ENCODE measurements around the gene CCDC9B.

CCDC9B gene

GRCh38 chr15:40369971-40370370 is 29.2 kb upstream of the CCDC9B start:
- in situ Hi-C loops (cut with HindIII; ENCODE audit: low sequenced_read_pairs) = no loop called here
- TF ChIP-seq CTCF (IDR thresholded peaks at IDR 0.05; ENCODE audit: low read depth, low read length) = no peak
- no peak for DNase-seq (ENCODE audit: low read depth, low spot score)
- no peak overlapping the region for H3K4me3 ChIP-seq (ENCODE audit: low read depth, low read length)

- TF ChIP-seq CTCF (IDR thresholded peaks at IDR 0.05; ENCODE audit: low read depth, low read length) = no peak
- no peak for DNase-seq (ENCODE audit: low read depth, low spot score)
- in situ Hi-C loops (cut with HindIII; ENCODE audit: low sequenced_read_pairs) = no loop called here
Observed at GRCh38 chr15:40369474-40369869, 28.7 kb upstream of the CCDC9B start.

GRCh38 chr15:40368719-40369473 is 28.2 kb upstream of the CCDC9B start:
- TF ChIP-seq CTCF (IDR thresholded peaks at IDR 0.05; ENCODE audit: low read depth, low read length) = no peak
- in situ Hi-C loops (cut with HindIII; ENCODE audit: low sequenced_read_pairs) = no loop called here
- no peak overlapping the region for H3K4me3 ChIP-seq (ENCODE audit: low read depth, low read length)
- DNase-seq (ENCODE audit: low read depth, low spot score) = no peak

More at GRCh38 chr15:40369474-40369869, 28.7 kb upstream of the CCDC9B start:
- H3K4me3 ChIP-seq (ENCODE audit: low read depth, low read length) = no peak overlapping the region

- peak overlapping the region; percentile 15 for H3K4me3 ChIP-seq (ENCODE audit: low read depth, low read length)
- DNase-seq (ENCODE audit: low read depth, low spot score) = peak; percentile 82
- in situ Hi-C loops (cut with HindIII; ENCODE audit: low sequenced_read_pairs) = no loop called here
- TF ChIP-seq CTCF (IDR thresholded peaks at IDR 0.05; ENCODE audit: low read depth, low read length) = peak; percentile 74
Observed at GRCh38 chr15:40367686-40368611, 27.2 kb upstream of the CCDC9B start.

GRCh38 chr15:40367371-40367685 is 26.6 kb upstream of the CCDC9B start:
- in situ Hi-C loops (cut with HindIII; ENCODE audit: low sequenced_read_pairs) = no loop called here
- DNase-seq (ENCODE audit: low read depth, low spot score) = no peak
- no peak overlapping the region for H3K4me3 ChIP-seq (ENCODE audit: low read depth, low read length)
- no peak for TF ChIP-seq CTCF (IDR thresholded peaks at IDR 0.05; ENCODE audit: low read depth, low read length)

GRCh38 chr15:40366457-40367370 is 26.0 kb upstream of the CCDC9B start:
- no peak for DNase-seq (ENCODE audit: low read depth, low spot score)
- no peak for TF ChIP-seq CTCF (IDR thresholded peaks at IDR 0.05; ENCODE audit: low read depth, low read length)
- no peak overlapping the region for H3K4me3 ChIP-seq (ENCODE audit: low read depth, low read length)
- in situ Hi-C loops (cut with HindIII; ENCODE audit: low sequenced_read_pairs) = no loop called here
